Central memory CD4-positive, alpha-beta T cell (primary cell): Measurements from ENCODE around the gene CENPK.
"Not testable (repeated sequence)": the region's sequence is repeated elsewhere in the genome, so short reads cannot be mapped to it uniquely, and the experiment has no call there.

Experiments used
- DNase-seq: peaks from one replicate; pipeline ENCODE4 v3.0.0; 2022
- total RNA-seq, 3 experiments: gene quantifications; one replicate each; lab custom pipeline; 2026; lab: John Stamatoyannopoulos, UW

The CENPK gene, protein sequence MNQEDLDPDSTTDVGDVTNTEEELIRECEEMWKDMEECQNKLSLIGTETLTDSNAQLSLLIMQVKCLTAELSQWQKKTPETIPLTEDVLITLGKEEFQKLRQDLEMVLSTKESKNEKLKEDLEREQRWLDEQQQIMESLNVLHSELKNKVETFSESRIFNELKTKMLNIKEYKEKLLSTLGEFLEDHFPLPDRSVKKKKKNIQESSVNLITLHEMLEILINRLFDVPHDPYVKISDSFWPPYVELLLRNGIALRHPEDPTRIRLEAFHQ
- 8.9 to 41.3 (median 18.9) reads per million in 3 experiments for total RNA-seq

DNA sequence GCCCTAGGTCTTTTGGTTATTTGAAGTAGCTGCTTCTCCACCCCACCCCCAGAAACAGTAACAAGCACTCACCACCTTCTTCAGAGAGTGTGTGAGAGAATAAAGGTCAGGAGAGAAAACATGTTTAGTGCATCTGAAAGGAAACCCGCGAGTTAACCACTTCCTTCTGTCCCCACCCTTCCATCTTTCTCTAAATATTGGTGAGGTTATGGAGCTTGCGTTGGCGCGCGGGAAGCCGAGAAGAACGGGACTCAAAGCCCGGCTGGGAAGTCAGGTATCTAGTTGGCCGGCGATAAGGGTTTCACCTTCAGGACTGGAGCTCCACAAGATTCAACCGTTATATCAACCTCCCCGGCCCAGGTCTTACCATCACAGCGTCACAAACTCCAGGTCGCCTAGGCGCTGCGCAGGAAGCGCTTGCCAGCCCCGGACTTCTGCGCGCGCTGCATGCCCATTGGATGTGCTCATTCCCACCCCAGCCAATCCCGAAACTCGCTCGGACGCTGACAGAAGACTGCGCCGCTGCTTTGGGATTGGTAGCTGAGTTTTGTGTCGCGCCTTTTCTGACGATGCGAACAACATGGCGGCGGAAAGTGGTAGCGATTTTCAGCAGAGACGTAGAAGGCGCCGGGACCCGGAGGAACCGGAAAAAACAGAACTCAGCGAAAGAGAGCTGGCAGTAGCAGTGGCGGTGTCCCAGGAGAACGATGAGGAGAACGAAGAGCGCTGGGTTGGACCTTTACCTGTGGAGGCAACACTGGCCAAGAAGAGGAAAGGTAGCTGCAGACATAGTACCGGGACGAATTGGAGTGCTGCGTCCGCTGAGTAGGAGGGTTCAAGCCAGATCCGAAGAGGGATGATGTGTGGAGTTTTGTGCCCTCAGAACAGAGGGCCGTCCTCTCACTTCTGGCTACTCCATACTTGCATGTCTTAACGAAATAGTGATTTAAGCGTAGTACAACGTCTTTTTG is at the start of gene CENPK, which contains the start of gene PPWD1:
Gene CENPK, minus strand, starts transcription at position 438 of the 971 bp plus-strand sequence. CDS start 8,261 bp downstream, outside the sequence.
Gene PPWD1, plus strand, starts transcription at position 566 of the 971 bp plus-strand sequence. Its CDS starts 15 bp downstream, at position 581.
- DNase-seq, result peak; percentile 94

DNA sequence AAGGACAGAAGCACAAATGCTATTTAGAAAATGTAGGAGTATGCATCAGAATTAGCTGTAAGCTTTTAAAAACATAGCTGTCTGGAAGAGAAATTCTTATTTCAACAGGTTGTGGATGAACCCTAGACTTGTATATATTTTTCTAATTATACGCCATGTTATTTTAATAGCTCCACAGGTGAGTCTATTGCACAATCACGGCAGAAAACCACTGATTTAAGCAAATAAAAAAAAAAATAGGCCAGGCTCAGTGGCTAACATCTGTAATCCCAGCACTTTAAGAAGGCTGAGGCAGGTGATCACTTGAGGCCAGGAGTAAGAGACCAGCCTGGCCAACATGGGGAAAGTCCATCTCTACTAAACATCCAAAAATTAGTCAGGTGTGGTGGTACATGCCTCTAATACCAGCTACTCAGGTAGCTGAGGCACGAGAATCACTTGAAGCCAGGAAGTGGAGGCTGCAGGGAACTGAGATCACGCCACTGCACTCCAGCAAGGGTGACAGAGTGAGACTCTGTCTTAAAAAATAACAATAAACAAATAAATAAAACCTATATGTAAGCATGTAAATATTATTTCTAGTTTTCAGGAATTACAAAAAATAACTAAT is 49.4 kb upstream of the CENPK start:
- DNase-seq, result no peak

DNA sequence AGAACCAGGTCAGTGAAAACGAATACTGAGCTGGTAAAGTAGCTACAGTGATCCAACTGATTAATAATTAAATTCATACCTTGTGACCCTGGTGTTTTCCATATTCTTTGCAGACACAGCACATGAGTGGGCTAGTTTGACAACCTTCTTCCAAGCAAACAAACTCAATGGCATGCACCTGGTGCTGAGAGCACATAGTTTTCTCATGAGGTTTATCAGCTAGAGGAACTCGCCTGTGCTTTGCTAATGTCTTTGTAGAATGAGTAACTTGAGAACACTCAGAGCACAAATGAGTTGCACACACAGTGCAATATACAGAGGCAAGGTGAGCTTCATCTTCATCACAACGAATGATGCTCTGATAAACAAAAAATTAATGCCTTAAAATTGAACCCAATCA is 48.6 kb upstream of the CENPK start:
- DNase-seq, result no peak

DNA sequence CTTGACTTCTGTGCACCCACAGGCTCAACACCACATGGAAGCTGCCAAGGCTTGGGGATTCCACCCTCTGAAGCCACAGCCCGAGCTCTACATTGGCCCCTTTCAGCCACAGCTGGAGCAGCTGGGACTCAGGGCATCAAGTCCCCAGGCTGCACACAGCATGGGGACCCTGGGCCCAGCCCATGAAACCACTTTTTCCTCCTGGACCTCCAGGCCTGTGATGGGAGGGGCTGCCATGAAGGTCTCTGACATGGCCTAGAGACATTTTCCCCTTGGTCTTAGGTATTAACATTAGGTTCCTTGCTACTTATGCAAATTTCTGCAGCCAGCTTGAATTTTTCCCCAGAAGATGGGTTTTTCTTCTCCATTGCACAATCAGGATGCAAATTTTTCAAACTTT is 38.8 kb upstream of the CENPK start:
- not testable (repeated sequence) for DNase-seq

DNA sequence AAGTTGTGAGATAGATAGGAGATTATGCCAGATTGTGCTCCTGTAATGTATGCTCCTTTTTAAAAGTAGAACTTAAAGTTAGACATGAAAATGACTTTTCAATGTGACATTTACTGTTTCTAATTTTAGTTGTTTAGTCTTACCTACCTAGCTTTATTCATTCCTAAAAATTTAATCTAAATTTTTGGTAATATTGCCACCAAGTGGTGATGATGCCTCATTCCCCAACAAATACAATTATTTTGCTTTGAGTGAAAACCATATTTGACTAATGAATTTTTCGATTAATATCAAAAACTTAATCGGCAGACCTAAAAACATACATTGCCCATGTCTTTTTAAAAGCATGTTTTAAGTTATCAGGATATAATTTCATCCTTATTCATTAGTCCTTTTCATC is 25.7 kb upstream of the CENPK start:
- no peak for DNase-seq

DNA sequence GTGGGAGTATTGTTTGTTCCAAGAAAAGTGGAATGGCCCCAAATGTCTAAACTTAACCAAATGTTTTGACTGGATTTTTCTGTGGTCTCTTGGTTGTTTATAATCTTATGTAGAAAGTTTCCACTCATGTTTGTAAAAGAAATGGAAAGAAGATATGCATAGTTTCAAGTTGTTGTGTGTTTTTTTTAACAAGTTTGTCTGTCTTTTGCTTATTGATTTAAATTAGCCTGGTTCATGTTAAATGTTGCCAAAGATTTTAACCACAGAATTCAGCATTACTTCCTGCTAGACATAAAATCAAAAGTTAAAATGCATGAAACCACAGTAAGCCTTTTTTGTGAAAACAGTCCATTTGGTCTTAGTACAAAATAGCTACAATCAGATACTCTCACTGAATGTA is 14.2 kb upstream of the CENPK start:
- DNase-seq, result no peak

DNA sequence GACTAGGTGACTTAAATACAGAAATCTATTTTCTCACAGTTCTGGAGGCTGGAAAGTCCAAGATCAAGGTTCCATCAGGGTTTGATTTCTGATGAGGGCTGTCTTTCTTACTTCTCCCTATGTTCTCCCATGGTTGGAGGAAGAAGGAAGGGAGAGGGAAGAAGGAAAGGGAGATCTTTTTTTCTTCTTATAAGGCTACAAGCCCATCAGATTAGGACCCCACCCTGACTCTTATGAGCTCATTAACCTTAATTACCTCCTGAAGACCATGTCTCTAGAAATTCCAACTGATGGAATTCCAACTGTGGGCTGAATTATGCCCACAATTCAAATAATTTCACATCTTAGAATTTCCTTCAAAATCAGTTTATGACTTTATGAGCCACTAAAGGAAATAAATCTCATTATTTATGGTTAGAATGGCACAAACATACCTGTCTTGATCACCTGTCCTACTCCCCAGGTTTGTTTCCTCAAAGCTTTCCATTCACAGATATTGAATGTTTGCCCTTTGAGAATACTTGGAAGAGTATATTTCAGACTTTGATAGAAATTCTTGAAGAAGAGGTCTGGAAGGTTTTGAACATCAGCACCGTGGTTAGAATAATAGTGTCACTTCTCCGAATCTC is 7.7 kb upstream of the CENPK start:
- no peak for DNase-seq

DNA sequence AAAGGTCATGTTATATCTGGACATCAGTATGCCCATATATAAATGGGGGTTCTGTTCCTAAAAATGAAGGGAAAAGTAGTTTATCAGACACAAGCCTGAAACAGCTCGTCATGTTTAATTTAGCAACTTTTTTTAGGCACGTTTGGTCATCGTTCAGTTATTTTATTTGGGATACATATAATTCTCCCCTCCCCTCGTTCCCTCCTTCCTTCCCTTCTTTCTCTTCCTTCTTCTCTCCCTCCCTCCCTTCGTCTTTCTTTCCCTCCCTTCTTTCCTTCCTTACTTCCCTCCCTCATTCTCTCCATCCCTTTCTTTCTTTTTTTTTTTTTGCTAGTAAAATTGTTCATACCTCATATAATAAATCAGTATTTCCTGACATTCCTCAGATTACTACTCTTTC is 3.5 kb upstream of the CENPK start:
- DNase-seq, result no peak

DNA sequence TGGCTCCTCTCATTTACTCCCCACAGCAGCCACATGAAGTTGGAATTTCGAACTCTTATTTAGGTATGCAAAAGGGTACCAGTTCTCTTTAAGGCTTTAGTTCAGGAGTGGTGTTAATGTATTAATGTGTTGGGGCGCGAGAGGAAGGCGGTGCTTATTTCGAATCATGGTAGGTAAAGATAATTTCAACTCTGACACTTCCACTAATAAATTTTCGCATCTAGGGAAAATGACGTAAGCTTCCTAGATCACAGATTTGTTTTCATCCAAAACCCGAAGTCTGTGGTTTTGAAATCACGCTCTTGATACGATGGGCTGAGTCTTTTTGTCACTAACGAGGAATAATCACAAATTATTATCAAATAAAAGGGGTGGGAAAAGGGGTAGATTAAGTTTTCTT is 809 bp upstream of the CENPK start:
- DNase-seq, result no peak

DNA sequence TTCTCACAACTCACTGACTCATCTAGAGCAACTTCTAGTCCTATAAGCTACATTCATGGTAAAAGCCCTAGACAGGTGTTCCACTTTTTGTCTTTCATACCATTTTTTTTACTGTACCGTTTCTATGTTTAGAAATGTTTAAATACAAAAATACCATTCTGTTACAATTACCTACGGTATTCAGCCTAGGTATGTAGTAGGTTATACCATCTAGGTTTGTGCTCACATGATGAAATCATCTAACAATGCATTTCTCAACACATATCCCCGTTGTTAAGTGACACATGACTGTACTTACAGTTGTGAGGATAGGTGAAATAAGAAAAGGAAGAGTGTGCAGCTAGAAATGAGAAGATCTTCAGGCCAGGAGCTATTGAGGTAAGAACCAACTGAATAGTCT is 6.2 kb downstream of the CENPK start:
- DNase-seq, result no peak

DNA sequence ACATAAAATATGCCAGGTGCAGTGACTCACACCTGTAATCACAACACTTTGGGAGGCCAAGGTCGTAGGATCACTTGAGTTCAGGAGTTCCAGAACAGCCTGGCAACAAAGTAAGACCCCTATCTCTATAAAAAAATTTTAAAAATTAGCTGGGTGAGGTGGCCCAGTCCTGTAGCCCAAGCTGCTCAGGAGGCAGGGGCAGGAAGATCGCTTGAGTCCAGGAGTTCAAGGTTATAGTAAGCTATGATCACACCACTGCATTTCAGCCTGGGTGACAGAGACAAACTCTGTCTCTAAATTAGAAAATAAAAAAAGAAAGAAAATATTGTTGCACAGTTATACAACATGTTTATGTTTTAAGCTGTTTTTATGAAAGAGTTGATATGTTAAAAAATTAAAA is 6.8 kb downstream of the CENPK start:
- DNase-seq, result no peak

DNA sequence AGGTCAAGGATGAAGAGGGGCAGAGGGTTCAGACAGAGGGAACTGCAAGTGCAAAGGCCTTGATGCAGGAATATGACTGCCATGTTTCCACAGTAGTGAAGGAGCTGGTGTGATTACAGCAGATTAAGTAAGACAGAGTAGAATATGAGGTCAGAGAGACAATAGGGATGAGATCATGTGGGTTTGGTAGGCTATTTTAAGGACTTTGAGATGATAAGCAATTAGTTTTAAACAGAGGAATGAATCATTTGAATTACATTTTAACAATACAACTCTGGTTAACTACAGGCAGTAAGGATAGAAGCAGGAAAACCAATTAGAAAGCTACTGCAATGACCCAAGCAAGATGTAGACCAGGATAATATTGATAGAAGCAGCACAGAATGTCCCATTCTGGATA is 7.7 kb downstream of the CENPK start:
- no peak for DNase-seq

DNA sequence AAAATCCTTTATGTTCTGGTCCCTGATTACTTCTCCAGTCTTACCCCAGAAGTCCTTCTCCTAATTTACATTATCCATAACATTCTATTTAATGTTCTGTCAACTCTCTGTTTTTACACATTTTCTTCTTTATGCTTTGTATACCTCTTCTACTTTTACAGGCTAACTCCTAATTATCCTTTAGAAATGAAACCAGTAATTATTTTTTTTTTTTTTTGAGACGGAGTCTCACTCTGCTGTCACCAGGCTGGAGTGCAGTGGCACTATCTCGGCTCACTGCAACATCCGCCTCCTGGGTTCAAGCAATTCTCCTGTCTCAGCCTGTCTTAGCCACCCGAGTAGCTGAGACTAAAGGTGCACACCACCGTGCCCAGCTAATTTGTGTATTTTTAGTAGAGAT is 9.0 kb downstream of the CENPK start:
- DNase-seq, result no peak

DNA sequence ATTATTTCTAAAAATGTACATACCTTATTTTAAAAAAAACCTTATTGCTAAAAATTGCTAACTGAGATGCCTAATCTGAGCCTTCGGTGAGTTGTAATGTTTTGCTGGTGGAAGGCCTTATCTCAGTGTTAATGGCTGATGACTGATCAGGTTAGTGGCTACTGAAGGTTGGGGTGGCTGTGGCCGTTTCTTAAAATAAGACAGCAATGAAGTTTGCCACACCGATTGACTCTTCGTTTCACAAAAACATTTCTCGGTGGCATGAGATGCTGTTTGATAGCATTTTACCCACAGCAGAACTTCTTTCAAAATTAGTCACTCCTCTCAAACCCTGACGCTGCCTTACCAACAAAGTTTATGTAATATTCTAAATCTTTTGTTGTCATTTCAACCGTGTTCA is 14.7 kb downstream of the CENPK start:
- DNase-seq, result no peak

DNA sequence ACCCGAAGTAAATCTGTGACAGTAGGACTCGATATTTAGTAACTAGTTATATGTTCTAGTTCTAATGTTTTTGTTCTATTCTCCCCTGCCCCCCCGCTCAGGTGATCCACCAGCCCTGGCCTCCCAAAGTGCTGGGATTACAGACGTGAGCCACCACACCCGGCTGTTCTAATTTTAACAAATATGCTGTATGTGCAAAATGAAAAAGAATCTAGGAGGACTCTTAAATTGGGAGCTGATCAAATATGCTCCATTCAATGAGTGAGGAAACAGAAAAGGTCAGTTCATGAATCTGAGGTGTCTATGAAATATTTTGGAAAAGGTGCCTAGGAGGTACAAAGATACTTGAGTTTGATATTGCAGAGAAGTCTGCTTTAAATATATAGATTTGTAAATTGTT is 16.8 kb downstream of the CENPK start:
- DNase-seq, result no peak

DNA sequence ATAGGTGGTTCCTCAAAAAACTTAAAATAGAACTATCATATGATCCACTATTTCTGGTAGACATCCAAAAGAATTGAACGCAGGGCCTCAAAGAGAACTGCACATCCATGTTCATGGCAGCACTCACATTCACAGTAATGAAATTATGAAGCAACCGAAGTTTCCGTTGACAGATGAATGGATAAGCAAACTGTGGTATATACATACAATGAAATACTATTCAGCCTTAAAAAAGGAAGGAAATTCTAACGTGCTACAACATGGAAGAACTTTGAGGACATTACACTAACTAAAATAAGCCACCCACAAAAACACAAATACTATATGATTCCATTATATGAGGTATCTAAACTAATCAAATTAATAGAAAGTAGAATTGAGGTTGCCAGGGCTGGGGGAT is 18.5 kb downstream of the CENPK start:
- no peak for DNase-seq

DNA sequence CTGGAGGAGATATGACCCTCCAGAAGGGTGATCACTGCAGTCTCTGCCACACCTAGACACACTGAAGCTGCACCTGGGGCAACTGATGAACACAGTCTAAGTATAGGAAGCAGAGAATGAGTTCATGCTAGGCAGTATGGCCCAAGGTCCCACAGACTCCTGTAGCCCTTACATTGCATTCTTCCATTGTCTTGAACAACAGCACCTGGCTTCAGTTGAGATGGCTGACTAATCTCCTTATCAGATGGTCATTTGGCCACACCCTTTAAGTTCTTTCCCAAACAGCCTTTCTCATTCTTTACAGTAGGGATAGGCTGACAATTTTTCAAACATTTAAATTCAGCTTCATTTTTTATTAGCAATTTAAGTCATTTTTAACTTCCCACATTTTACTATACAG is 23.1 kb downstream of the CENPK start:
- no peak for DNase-seq

DNA sequence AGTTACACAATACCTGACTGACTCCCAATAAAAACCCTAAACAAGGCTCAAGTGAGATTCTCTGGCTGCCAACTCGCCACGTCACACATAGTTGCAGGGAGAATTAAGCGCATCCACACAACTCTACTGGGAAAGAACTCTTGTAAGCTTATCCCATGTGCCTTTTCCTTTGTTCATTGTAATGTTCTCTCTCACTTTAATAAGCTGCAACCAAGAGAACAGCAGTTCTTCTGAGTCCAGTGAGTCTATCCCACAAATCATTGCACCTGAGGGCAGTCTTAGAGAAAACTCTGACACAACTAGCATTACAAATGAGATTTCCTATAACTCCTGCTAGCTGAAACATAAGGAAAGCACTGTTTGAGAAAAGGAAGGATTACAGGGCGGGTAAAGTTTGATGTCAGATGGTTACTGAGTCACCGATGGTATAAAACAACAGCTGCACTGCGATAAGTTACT is 27.4 kb downstream of the CENPK start:
- DNase-seq, result no peak

DNA sequence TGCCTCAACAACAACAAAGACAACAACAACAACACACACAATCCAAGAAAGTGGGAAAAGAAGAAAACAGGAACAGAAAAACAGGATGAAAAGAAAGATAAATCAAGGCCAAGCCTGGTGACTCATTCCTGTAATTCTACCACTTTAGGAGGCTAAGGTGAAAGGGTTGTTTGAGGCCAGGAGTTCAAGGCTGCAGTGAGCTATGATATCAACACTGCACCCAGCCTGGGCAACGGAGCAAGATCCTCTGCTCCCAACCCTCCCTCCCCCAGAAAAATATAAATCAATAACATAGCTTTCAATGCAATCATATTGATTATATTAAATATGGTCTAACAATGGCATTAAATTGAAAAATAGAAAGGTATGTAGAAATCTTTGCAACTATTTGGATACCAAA is 32.1 kb downstream of the CENPK start:
- no peak for DNase-seq

DNA sequence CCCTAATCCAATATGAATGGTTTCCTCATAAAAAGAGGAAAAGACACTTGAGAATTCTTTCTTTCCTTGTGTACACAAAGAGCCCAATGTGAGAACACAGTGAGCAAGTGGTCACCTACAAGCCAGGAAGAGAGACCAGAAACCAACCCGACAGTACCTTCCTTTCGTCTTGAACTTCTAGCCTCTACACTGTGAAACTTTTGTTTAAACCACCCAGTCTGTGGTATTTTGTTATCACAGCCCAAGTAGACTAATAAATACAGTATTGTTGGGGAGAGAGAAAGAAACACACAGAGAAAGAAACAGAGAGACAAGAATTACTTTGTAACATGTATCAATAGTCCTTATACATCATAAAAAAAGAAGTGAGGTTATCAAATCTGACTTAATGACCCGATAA is 37.2 kb downstream of the CENPK start:
- no peak for DNase-seq

DNA sequence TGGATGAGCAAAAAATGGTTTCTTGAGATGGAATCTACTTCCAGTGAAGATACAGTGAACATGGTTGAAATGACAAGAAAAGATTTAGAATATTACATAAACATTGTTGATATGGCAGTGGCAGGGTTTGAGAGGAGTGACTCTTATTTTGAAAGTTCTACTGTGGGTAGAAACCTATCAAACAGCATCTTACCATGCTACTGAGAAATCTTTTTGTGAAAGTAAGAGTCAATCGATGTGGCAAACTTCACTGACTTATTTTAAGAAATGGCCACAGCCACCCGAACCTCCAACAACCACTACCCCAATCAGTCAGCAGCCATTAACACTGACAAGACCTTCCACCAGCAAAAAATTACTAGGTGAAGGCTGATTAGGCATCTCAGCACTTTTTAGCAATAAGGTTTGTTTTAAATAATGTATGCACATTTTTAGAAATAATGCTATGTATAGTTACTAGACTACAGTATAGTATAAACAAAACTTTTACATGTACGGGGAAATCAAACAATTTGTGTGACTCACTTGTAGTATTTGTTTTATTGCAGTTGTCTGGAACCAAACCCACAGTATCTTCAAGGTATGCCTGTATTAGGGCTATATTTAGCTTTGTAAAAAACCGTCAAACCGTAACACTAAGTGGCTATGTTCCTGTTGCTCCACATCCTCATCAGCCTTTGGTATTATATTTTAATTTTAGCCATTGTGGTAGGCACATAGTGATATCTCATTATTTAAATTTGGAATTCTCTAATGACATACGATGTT is 50.6 kb downstream of the CENPK start:
- no peak for DNase-seq

DNA sequence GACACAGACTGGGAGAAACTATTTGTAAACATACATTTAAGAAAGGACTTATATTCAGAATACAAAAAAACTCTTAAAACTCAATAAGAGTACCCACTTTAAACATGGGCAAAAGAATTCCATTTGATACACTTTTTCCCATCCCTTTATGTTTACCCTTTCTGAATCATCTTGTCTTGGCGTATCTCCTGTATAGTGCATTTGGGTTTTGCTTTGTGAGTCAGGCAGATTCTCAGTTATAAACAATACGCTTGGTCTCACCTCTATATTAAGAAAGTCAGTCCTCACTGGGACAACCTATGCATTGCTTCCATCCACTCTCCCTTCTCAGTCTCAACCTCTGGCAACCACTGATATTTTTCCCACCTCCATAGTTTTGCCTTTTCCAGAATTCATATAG is 54.0 kb downstream of the CENPK start:
- DNase-seq, result no peak
